H9 (cell line): ENCODE data around the gene PARD6B. TPM values are rescaled to one million over a fixed set of nuclear protein-coding genes. Genes with fewer than 3 reads are reported as not detected.

Experiments used
- DNase-seq: peaks from one replicate; pipeline ENCODE4 v3.0.0-alpha.2; 2017
- H2AFZ ChIP-seq: one replicate; pipeline ENCODE4 v1.6.1; 2013; ENCODE audit warnings: mild to moderate bottlenecking, low read length, control low read depth, moderate library complexity
- H2AK5ac ChIP-seq: 2 replicates; pipeline ENCODE4 v1.6.1; 2013; ENCODE audit warnings: low read length, control low read depth, mixed read lengths; ENCODE audit not compliant: insufficient read length
- H2BK120ac ChIP-seq: one replicate; pipeline ENCODE4 v1.6.1; 2013; ENCODE audit warnings: low read depth, mild to moderate bottlenecking, low read length, control low read depth, inconsistent platforms; ENCODE audit not compliant: poor library complexity, severe bottlenecking
- H2BK12ac ChIP-seq: 2 replicates; pipeline ENCODE4 v1.6.1; 2013; ENCODE audit warnings: low read length, control low read depth, mixed read lengths, low read depth; ENCODE audit not compliant: insufficient read length
- H2BK15ac ChIP-seq: 2 replicates; pipeline ENCODE4 v1.6.1; 2013; ENCODE audit warnings: low read depth, low read length, control low read depth
- H2BK20ac ChIP-seq: one replicate; pipeline ENCODE4 v1.6.1; 2013; ENCODE audit warnings: low read depth, mild to moderate bottlenecking, low read length, control low read depth, inconsistent platforms; ENCODE audit not compliant: poor library complexity, severe bottlenecking
- H2BK5ac ChIP-seq: 2 replicates; pipeline ENCODE4 v1.6.1; 2013; ENCODE audit warnings: low read length, control low read depth, mixed read lengths; ENCODE audit not compliant: insufficient read length
- H3K14ac ChIP-seq: 2 replicates; pipeline ENCODE4 v1.6.1; 2013; ENCODE audit warnings: low read length, control low read depth; ENCODE audit not compliant: insufficient read depth
- H3K18ac ChIP-seq: 2 replicates; pipeline ENCODE4 v1.6.1; 2013; ENCODE audit warnings: low read depth, mild to moderate bottlenecking, mixed read lengths, low read length, control low read depth; ENCODE audit not compliant: insufficient read length
- H3K23ac ChIP-seq: 2 replicates; pipeline ENCODE4 v1.6.1; 2013; ENCODE audit warnings: low read length, control low read depth, mixed read lengths, low read depth; ENCODE audit not compliant: insufficient read length
- H3K23me2 ChIP-seq: 2 replicates; pipeline ENCODE4 v1.6.1; 2013; ENCODE audit warnings: low read depth, mild to moderate bottlenecking, mixed read lengths, low read length, control low read depth; ENCODE audit not compliant: insufficient read length, poor library complexity, severe bottlenecking
- H3K27ac ChIP-seq: 2 replicates; pipeline ENCODE4 v1.5.1; 2013; ENCODE audit warnings: low read length, control low read depth, mixed read lengths, low read depth; ENCODE audit not compliant: insufficient read length
- H3K27me3 ChIP-seq: 2 replicates; pipeline ENCODE4 v1.6.1; 2013; ENCODE audit warnings: low read length, control low read depth, inconsistent platforms; ENCODE audit not compliant: insufficient read depth
- H3K4ac ChIP-seq: 2 replicates; pipeline ENCODE4 v1.6.1; 2013; ENCODE audit warnings: low read depth, mild to moderate bottlenecking, control low read depth, inconsistent platforms, low read length, moderate library complexity
- H3K4me1 ChIP-seq: 2 replicates; pipeline ENCODE4 v1.6.1; 2013; ENCODE audit warnings: low read length, control low read depth, inconsistent platforms; ENCODE audit not compliant: insufficient read depth
- H3K4me2 ChIP-seq: 2 replicates; pipeline ENCODE4 v1.6.1; 2013; ENCODE audit warnings: low read length, control low read depth, mixed read lengths; ENCODE audit not compliant: insufficient read length, insufficient read depth
- H3K56ac ChIP-seq: 2 replicates; pipeline ENCODE4 v1.6.1; 2013; ENCODE audit warnings: low read depth, mild to moderate bottlenecking, mixed read lengths, low read length, control low read depth; ENCODE audit not compliant: insufficient read length
- H3K79me1 ChIP-seq: 2 replicates; pipeline ENCODE4 v1.6.1; 2013; ENCODE audit warnings: low read depth, mild to moderate bottlenecking, moderate library complexity, low read length, control low read depth, inconsistent platforms; ENCODE audit not compliant: insufficient read depth, poor library complexity, severe bottlenecking
- H3K79me2 ChIP-seq: 2 replicates; pipeline ENCODE4 v1.6.1; 2013; ENCODE audit warnings: low read length, control low read depth, inconsistent platforms; ENCODE audit not compliant: insufficient read depth
- H3K9ac ChIP-seq: 2 replicates; pipeline ENCODE4 v1.6.1; 2013; ENCODE audit warnings: low read length, control low read depth, mixed read lengths; ENCODE audit not compliant: insufficient read length; ENCODE audit errors: extremely low read depth
- H3K9me3 ChIP-seq: one replicate; pipeline ENCODE4 v1.6.1; 2013; ENCODE audit warnings: low read depth, low read length, inconsistent platforms; ENCODE audit not compliant: control insufficient read depth
- H3T11ph ChIP-seq: one replicate; pipeline ENCODE4 v1.6.1; 2013; ENCODE audit warnings: mild to moderate bottlenecking, low read length, control low read depth, inconsistent platforms
- H4K20me1 ChIP-seq: one replicate; pipeline ENCODE4 v1.6.1; 2013; ENCODE audit not compliant: control insufficient read depth, insufficient read length, insufficient read depth
- H4K5ac ChIP-seq: 2 replicates; pipeline ENCODE4 v1.6.1; 2013; ENCODE audit warnings: low read depth, mild to moderate bottlenecking, mixed read lengths, low read length, control low read depth; ENCODE audit not compliant: insufficient read length
- H4K8ac ChIP-seq: replicated peaks from 2 replicates; pipeline ENCODE4 v1.6.1; 2013; ENCODE audit warnings: low read length, control low read depth, mixed read lengths, low read depth; ENCODE audit not compliant: insufficient read length
- H4K91ac ChIP-seq: 2 replicates; pipeline ENCODE4 v1.6.1; 2013; ENCODE audit warnings: low read depth, mild to moderate bottlenecking, moderate library complexity, mixed read lengths, low read length, control low read depth; ENCODE audit not compliant: insufficient read length
- H3K27ac Mint-ChIP-seq, 3 experiments: 2 replicates in 2 of 3; 3 replicates in 1 of 3; pipeline ENCODE4 v1.8.0; 2020 to 2021; ENCODE audit warnings: mixed read lengths in 3 of 3, mild to moderate bottlenecking in 1 of 3, moderate library complexity in 1 of 3
- H3K27me3 Mint-ChIP-seq: 2 replicates; pipeline ENCODE4 v1.8.0; 2021; ENCODE audit warnings: low read depth, mild to moderate bottlenecking, moderate library complexity, mixed read lengths
- H3K36me3 Mint-ChIP-seq, 3 experiments: 2 replicates in 2 of 3; 3 replicates in 1 of 3; pipeline ENCODE4 v1.8.0; 2020 to 2021; ENCODE audit warnings: low read depth in 3 of 3, mixed read lengths in 3 of 3; ENCODE audit not compliant: insufficient read depth in 1 of 3
- H3K4me1 Mint-ChIP-seq, 2 experiments: 2 replicates each; pipeline ENCODE4 v1.8.0; 2020; ENCODE audit warnings: mixed read lengths in 2 of 2
- H3K4me3 Mint-ChIP-seq, 2 experiments: 2 replicates in 1 of 2; 3 replicates in 1 of 2; pipeline ENCODE4 v1.8.0; 2020 to 2021; ENCODE audit warnings: mild to moderate bottlenecking in 2 of 2, mixed read lengths in 2 of 2, moderate library complexity in 1 of 2
- H3K9me3 Mint-ChIP-seq, 2 experiments: 2 replicates in 1 of 2; 3 replicates in 1 of 2; pipeline ENCODE4 v1.8.0; 2020; ENCODE audit warnings: mild to moderate bottlenecking in 2 of 2, mixed read lengths in 2 of 2, moderate library complexity in 1 of 2
- WGBS: extraction: QIAGEN DNeasy Blood & Tissue Kit; methylation state at CpG from one replicate; pipeline ENCODE4 v1.1.7; 2013; ENCODE audit warnings: missing lambda C conversion rate, low lambda C conversion rate, mixed read lengths; ENCODE audit not compliant: insufficient read length; ENCODE audit errors: extremely low coverage; 5-methylcytosine and 5-hydroxymethylcytosine counted together
- total RNA-seq: library from RNA; stranded (reverse); gene quantifications from 2 replicates; pipeline ENCODE4 v1.2.1, GENCODE V29; 2021
- TF ChIP-seq, protein P1 (sequence below): fragments of 200-600 bp; sonication (generic); conservative IDR thresholded peaks from 3 replicates; pipeline ENCODE4 v1.8.0; 2021; ENCODE audit warnings: antibody characterized with exemption, mild to moderate bottlenecking

Gene PARD6B
- total RNA-seq, 1 experiment from 2014 or later: 27.4 TPM

GRCh38 chr20:50728486-50728980 lies 2.8 kb upstream of the PARD6B start:
- no peak overlapping the region for H3K9ac ChIP-seq
- peaks cover 7% of the 10 kb centered on the region; the same call in 1 of the 2 replicates for H3K79me2 ChIP-seq
- H3K23ac ChIP-seq: no peak overlapping the region
- Mint-ChIP-seq H3K4me1 (peaks cover 25 to 26% of the 10 kb centered on the region in 2 experiments), H3K27me3 (no peaks in the 10 kb centered on the region; the same call in 1 of the 2 replicates), H3K4me3 (no peak overlapping the region), H3K27ac (no peak overlapping the region; a peak in 1 of 7 replicates), H3K36me3 (no peaks in the 10 kb centered on the region), H3K9me3 (no peaks in the 10 kb centered on the region; a peak in 1 of 5 replicates)
- no peak overlapping the region for H3K14ac ChIP-seq
- no peaks in the 10 kb centered on the region for H3K79me1 ChIP-seq
- WGBS: no CpG with 5 or more reads among the region's 4 CpGs
- no peak overlapping the region for H2BK12ac ChIP-seq
- no peak overlapping the region for H4K91ac ChIP-seq
- H3K4ac ChIP-seq: no peak overlapping the region
- no peak overlapping the region for H3K4me2 ChIP-seq
- H2BK15ac ChIP-seq: no peak overlapping the region
- peaks cover 5% of the 10 kb centered on the region for H3K4me1 ChIP-seq
- no peaks in the 10 kb centered on the region for H3K27me3 ChIP-seq
- H2AK5ac ChIP-seq: no peak overlapping the region
- no peak overlapping the region for H2BK20ac ChIP-seq
- H4K8ac ChIP-seq: no peak overlapping the region
- H4K20me1 ChIP-seq: no peaks in the 10 kb centered on the region
- H3K27ac ChIP-seq: no peak overlapping the region
- H4K5ac ChIP-seq: no peak overlapping the region
- no peaks in the 10 kb centered on the region for H3K9me3 ChIP-seq
- no peak overlapping the region for H3K56ac ChIP-seq
- no peak for DNase-seq
- TF ChIP-seq, protein P1, sequence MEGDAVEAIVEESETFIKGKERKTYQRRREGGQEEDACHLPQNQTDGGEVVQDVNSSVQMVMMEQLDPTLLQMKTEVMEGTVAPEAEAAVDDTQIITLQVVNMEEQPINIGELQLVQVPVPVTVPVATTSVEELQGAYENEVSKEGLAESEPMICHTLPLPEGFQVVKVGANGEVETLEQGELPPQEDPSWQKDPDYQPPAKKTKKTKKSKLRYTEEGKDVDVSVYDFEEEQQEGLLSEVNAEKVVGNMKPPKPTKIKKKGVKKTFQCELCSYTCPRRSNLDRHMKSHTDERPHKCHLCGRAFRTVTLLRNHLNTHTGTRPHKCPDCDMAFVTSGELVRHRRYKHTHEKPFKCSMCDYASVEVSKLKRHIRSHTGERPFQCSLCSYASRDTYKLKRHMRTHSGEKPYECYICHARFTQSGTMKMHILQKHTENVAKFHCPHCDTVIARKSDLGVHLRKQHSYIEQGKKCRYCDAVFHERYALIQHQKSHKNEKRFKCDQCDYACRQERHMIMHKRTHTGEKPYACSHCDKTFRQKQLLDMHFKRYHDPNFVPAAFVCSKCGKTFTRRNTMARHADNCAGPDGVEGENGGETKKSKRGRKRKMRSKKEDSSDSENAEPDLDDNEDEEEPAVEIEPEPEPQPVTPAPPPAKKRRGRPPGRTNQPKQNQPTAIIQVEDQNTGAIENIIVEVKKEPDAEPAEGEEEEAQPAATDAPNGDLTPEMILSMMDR: no peak
- no peak overlapping the region for H3T11ph ChIP-seq
- no peak overlapping the region for H2BK5ac ChIP-seq
- H2BK120ac ChIP-seq: no peak overlapping the region
- no peak overlapping the region for H2AFZ ChIP-seq
- peaks cover 4% of the 10 kb centered on the region for H3K23me2 ChIP-seq
- H3K18ac ChIP-seq: no peak overlapping the region
